Erythroblast (primary cell): ENCODE data around the gene UBL5.

Source experiments
- DNase-seq, 2 experiments: peaks; one replicate each; lab custom pipeline; 2025; lab: John Stamatoyannopoulos, UW
- GATA1 ChIP-seq: IDR thresholded peaks from 2 replicates; pipeline ENCODE4 v1.6.1; 2011; ENCODE audit warnings: low read depth, mild to moderate bottlenecking, control low read depth, low read length, moderate library complexity
- POLR2A ChIP-seq: IDR thresholded peaks from 2 replicates; pipeline ENCODE4 v1.6.1; 2011; ENCODE audit warnings: mild to moderate bottlenecking, low read length

Gene UBL5

GRCh38 chr19:9872618-9873242, 45.0 kb downstream of the UBL5 start:
- TF ChIP-seq POLR2A (no peak), GATA1 (no peak)
- no peak for DNase-seq

DNA sequence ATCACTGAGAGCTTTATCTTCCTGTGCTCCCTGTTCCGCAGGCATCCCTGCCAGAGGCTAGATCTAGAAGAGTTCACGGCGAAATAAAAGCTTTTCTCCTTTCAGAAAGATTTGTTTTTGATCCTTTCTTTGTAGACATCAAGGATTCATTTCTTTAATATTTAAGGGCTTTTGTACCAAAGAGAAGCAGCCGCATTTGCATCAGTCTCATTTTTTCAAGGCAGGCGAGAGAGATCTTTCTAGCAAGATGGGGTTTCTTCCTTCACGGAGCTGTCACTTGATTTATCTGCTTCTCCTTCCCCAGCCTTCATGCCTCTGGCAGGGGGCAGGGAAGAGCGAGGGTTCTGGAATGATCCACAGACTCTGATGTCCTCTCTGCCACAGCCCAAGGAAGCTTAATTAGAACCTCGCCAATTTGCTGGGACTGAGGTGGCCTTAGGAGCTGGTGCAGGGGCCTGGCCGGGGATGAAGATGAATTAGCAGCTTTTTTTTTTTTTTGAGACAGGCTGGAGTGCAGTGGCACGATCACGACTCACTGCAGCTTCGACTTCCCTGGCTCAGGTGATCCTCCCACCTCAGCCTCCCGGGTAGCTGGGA, 47.4 kb downstream of the UBL5 start:
- TF ChIP-seq GATA1 = no peak
- no peak for TF ChIP-seq POLR2A
- DNase-seq = no peak

DNA sequence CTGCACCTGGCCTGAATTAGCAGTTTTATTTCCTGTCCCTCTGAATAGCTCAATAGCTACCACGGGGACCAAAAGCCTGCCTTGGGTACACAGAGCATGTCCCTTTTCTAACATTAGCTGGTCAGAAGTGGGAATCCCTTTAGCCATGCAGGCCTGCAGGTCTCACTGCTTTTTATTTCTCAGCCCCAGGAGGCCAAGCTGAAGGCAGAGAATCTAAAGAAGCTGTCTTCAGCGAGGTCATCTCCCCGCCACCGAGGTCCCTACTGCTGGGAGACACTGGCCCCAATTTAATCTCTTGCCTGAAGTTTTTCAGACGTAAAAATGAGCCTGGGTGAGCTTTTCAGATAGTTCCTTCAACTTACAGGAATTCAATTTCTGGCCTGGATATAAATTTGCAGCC, 48.1 kb downstream of the UBL5 start:
- no peak for DNase-seq
- TF ChIP-seq GATA1 = no peak
- TF ChIP-seq POLR2A = no peak

GRCh38 chr19:9877780-9878510, 50.2 kb downstream of the UBL5 start:
- no peak for TF ChIP-seq POLR2A
- TF ChIP-seq GATA1 = no peak
- no peak for DNase-seq

DNA sequence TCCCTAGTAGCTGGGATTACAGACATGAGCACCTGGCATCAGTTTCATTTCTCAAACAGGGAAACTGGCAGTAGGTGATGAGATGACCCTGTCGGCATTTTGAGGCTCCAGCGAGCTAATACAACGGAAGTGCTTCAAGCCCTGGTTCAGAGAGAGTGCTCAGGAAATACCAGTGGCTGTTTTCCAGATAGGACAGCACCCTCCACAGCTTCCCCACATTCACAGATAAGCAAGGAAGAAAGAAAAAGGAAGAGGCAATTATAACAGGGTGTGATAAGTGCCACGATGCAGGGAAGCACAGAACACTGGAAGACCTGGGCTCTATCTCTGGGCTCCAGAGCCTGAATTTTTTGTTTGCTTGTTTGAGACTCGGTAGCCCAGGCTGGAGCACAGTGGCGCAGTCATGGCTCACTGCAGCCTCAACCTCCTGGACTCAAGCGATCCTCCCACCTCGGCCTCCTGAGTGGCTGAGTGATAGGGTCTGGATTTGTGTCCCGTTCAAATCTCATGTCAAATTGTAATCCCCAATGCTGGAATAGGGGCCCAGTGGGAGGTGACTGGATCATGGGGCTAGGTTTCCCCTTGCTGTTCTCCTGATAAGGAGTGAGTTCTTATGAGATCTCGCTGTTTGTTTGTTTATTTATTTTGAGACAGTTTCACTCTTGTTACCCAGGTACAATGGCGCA, 50.9 kb downstream of the UBL5 start:
- TF ChIP-seq POLR2A (no peak), GATA1 (no peak)
- DNase-seq = no peak
